Activated naive CD8-positive, alpha-beta T cell (primary cell): Measurements from ENCODE around the gene NUDT16L1.
A peak's percentile ranks its signal among the peaks of the same experiment; 100 is the strongest.

Experiments
- H3K27ac Mint-ChIP-seq: one replicate; pipeline ENCODE4 v1.8.0; 2021; ENCODE audit warnings: mixed read lengths
- H3K27me3 Mint-ChIP-seq: one replicate; pipeline ENCODE4 v1.8.0; 2021; ENCODE audit warnings: mixed read lengths
- H3K36me3 Mint-ChIP-seq: one replicate; pipeline ENCODE4 v1.8.0; 2021; ENCODE audit warnings: mixed read lengths
- H3K4me1 Mint-ChIP-seq: one replicate; pipeline ENCODE4 v1.8.0; 2021; ENCODE audit warnings: low read depth, mixed read lengths
- H3K4me3 Mint-ChIP-seq: one replicate; pipeline ENCODE4 v1.8.0; 2021; ENCODE audit warnings: mild to moderate bottlenecking, mixed read lengths
- H3K9me3 Mint-ChIP-seq: one replicate; pipeline ENCODE4 v1.8.0; 2021; ENCODE audit warnings: low read depth, mixed read lengths

Gene NUDT16L1

DNA sequence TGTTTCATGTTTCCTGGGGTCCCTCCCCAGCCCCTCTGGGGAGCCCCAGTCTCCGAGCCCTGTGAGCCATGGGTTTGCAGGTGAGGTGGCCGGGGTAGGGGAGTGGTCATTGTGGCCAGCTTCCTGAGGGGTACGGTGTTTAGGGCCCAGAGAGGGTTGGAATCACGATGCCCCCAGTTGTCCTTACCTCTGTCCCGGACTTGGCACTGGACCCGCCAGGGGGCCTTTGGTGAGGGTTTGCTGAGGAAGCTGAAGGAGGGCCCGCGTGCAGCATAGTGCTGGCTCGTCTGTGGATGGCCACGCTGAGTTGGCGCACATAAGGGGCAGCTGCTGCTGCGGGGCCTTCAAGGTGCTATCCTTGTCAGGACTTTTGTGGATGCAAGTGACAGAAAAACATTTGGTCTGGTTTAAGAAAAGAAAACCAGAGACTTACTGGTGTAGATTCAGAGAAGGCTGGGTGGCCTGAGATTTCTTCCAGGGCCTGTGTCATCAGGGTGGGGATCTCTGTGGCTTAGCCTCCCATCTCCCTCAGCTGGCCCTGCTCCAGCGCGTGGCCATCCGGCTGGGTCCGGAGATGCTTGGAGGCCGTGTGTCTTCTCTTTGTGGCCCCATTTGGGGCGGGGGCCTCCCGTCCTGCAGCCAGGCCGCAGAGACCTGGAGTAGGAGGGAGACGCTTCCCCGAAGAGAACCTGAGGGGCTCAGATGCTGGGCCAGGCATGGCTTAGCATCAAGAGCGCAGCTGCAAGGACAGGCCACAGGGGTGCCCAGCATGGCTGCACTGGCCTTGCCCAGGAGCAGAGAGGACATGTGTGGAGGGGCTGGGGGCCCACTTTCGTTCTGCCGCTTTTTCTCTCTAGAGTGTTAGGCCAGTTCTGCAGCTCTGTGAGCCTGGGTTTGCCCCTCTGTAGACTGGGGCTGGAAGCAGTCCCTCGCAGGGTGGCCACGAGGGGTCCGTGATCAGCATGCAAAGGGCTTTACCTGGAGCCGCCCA, 33.7 kb upstream of the NUDT16L1 start:
- Mint-ChIP-seq H3K27me3 (no peaks in the 10 kb centered on the region), H3K9me3 (no peaks in the 10 kb centered on the region), H3K36me3 (peaks cover 2% of the 10 kb centered on the region), H3K4me3 (peak overlapping the region; percentile 10), H3K4me1 (peaks cover 56% of the 10 kb centered on the region), H3K27ac (no peak overlapping the region)

GRCh38 chr16:4660454-4661007, 32.8 kb upstream of the NUDT16L1 start:
- H3K4me1 Mint-ChIP-seq, result peaks cover 62% of the 10 kb centered on the region
- no peaks in the 10 kb centered on the region for H3K27me3 Mint-ChIP-seq
- H3K9me3 Mint-ChIP-seq, result no peaks in the 10 kb centered on the region
- peak overlapping the region; percentile 34 for H3K27ac Mint-ChIP-seq
- peak overlapping the region; percentile 43 for H3K4me3 Mint-ChIP-seq
- no peaks in the 10 kb centered on the region for H3K36me3 Mint-ChIP-seq

- no peaks in the 10 kb centered on the region for H3K27me3 Mint-ChIP-seq
- H3K36me3 Mint-ChIP-seq, result no peaks in the 10 kb centered on the region
- no peak overlapping the region for H3K4me3 Mint-ChIP-seq
- H3K9me3 Mint-ChIP-seq, result no peaks in the 10 kb centered on the region
- peaks cover 68% of the 10 kb centered on the region for H3K4me1 Mint-ChIP-seq
- H3K27ac Mint-ChIP-seq, result no peak overlapping the region
Observed at GRCh38 chr16:4661661-4662060, 31.7 kb upstream of the NUDT16L1 start.

- H3K9me3 Mint-ChIP-seq, result no peaks in the 10 kb centered on the region
- peaks cover 68% of the 10 kb centered on the region for H3K4me1 Mint-ChIP-seq
- peak overlapping the region; percentile 46 for H3K4me3 Mint-ChIP-seq
- H3K27ac Mint-ChIP-seq, result peak overlapping the region; percentile 85
- H3K36me3 Mint-ChIP-seq, result no peaks in the 10 kb centered on the region
- H3K27me3 Mint-ChIP-seq, result no peaks in the 10 kb centered on the region
Observed at GRCh38 chr16:4663465-4663776, 29.9 kb upstream of the NUDT16L1 start.

DNA sequence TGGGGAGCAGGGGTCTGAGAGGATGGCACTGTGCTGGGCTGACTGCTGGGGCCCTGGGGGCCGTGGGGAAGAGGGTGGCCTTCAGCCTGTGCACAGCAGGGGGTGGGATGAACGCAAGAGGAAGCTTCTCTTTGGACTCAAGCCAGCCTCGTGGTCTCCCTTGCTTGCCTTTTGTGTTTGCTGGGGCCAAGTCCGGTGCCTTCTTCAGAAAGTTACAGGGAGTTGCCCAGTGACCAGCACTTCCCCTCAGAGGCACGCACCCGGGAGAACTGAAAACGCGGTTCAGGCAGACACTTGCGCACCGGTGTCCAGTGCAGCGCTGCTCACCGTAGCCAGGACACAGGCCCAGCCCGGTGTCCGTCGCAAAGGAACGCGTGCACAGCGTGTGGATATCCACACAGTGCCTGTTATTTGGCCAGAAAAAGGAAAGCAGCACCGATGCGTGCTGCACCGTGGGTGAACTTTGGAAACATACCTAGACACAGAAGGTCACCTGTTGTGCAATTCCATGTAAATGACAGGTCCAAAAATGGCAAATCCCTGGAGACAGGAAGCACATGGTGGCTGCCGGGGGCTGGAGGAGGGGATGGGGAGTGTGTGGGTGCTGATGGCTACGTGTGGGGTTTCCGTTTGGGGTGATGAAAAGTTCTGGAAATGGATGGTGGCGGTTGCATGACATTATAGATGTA, 29.4 kb upstream of the NUDT16L1 start:
- Mint-ChIP-seq H3K4me3 (peak overlapping the region; percentile 69), H3K27ac (peak overlapping the region; percentile 85), H3K4me1 (peaks cover 65% of the 10 kb centered on the region), H3K9me3 (no peaks in the 10 kb centered on the region), H3K36me3 (no peaks in the 10 kb centered on the region), H3K27me3 (no peaks in the 10 kb centered on the region)

GRCh38 chr16:4664538-4665418, 28.6 kb upstream of the NUDT16L1 start:
- H3K9me3 Mint-ChIP-seq, result no peaks in the 10 kb centered on the region
- no peaks in the 10 kb centered on the region for H3K36me3 Mint-ChIP-seq
- H3K4me3 Mint-ChIP-seq, result peak overlapping the region; percentile 69
- H3K27me3 Mint-ChIP-seq, result no peaks in the 10 kb centered on the region
- H3K4me1 Mint-ChIP-seq, result peaks cover 58% of the 10 kb centered on the region
- peak overlapping the region; percentile 85 for H3K27ac Mint-ChIP-seq

DNA sequence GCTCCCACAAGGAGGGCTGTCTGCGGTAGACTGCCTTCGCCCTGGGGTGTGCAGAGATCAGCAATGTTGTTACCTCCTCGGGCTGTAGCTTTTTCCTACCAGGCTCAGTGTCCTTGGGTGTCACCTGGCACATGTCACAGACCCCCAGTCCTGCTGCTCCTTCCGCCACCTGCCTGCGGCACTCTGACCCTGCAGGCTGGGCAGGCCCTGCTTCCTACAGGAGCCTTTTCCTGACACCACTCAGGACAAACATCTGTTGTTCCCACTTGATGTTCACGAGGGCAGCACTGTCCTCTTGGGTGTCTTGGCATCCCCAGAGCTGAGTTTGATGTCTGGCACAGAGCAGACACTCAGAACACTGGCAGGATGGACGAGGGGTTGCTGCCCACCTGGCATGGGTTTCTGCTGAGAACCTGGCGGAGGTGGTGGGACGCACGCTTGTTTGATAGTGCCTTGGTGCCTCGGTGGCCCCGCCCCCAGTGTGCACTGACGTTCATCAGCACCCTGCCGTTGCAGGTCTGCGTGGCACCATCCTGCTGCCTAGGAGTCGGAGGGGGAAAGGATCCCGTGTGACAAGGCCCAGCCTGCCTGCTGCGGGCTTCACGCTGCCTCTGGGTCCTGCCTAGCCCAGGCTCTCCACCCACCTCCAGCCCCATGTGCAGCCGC, 26.7 kb upstream of the NUDT16L1 start:
- Mint-ChIP-seq H3K36me3 (no peaks in the 10 kb centered on the region), H3K27ac (no peak overlapping the region), H3K4me3 (no peak overlapping the region), H3K4me1 (peaks cover 39% of the 10 kb centered on the region), H3K9me3 (no peaks in the 10 kb centered on the region), H3K27me3 (no peaks in the 10 kb centered on the region)

DNA sequence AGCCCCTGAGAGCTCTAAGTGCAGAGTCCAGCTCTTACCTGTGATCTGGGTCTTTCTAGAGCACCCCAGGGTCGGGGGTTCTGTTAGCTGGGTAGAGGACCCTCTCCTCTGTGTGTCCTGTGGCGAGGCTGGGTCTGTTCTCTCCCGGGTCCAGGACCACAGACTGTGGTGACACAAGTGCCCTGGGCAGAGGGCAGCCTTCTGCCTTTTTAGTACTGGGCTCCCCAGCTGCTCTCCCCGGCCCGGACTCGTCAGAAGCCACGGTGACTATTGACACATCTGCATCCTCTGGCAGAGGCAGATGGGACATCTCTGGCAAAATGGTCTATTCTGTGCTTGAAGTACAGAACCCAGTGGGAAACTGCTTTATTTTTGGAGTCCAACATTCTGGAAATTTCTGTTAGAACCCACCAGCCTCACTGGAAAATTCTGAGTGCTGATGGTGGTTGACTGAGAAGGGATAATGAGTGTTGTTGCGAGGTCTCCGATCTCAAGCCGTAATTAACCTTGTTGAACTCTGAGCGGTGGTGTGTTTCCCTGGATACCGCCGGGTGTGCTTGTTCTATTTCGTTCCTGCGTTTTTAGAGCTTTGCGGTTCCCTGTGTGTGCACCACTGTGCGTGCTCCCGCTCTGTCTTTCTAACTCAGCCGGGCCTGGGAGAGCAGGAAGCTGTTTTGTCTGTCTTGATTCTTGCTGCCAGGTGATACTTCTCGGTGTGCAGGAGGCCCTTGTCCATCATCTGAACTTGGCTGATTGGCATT, 26.0 kb upstream of the NUDT16L1 start:
- Mint-ChIP-seq H3K27ac (no peak overlapping the region), H3K27me3 (no peaks in the 10 kb centered on the region), H3K4me3 (no peak overlapping the region), H3K9me3 (no peaks in the 10 kb centered on the region), H3K4me1 (peaks cover 32% of the 10 kb centered on the region), H3K36me3 (no peaks in the 10 kb centered on the region)

- Mint-ChIP-seq H3K4me3 (no peak overlapping the region), H3K4me1 (peaks cover 24% of the 10 kb centered on the region), H3K36me3 (no peaks in the 10 kb centered on the region), H3K27ac (no peak overlapping the region), H3K27me3 (no peaks in the 10 kb centered on the region), H3K9me3 (no peaks in the 10 kb centered on the region)
Observed at GRCh38 chr16:4668313-4668960, 24.9 kb upstream of the NUDT16L1 start.

- Mint-ChIP-seq H3K4me1 (peaks cover 30% of the 10 kb centered on the region), H3K27ac (no peak overlapping the region), H3K9me3 (no peaks in the 10 kb centered on the region), H3K36me3 (peaks cover 2% of the 10 kb centered on the region), H3K27me3 (no peaks in the 10 kb centered on the region), H3K4me3 (no peak overlapping the region)
Observed at GRCh38 chr16:4673387-4674046, 19.8 kb upstream of the NUDT16L1 start.

DNA sequence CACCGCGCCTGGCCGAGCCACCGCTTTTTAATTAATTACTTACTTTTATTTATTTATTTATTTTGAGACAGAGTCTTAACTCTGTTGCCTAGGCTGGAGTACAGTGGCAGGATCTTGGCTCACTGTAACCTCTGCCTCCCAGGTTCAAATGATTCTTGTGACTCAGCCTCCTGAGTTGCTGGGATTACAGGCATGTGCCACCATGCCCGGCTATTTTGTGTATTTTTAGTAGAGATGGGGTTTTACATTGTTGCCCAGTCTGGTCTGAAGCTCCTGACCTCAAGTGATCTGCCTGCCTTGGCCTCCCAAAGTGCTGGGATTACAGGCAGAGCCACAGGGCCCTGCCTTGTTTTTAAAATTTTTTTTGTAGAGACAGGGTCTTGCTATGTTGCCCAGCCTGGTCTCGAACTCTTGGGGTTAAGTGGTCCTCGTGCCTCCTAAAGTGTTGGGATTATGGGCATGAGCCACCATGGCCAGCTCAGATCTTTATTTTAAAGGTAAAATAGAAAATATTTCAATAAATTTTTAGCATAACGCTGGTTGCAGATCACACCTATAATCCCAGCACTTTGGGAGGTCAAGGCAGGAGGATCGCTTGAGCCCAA, 18.3 kb upstream of the NUDT16L1 start:
- Mint-ChIP-seq H3K36me3 (peaks cover 2% of the 10 kb centered on the region), H3K9me3 (no peaks in the 10 kb centered on the region), H3K4me3 (peak overlapping the region; percentile 32), H3K27me3 (no peaks in the 10 kb centered on the region), H3K4me1 (peaks cover 33% of the 10 kb centered on the region), H3K27ac (peak overlapping the region; percentile 94)

- H3K36me3 Mint-ChIP-seq, result peaks cover 2% of the 10 kb centered on the region
- H3K27ac Mint-ChIP-seq, result peak overlapping the region; percentile 94
- H3K27me3 Mint-ChIP-seq, result no peaks in the 10 kb centered on the region
- H3K4me1 Mint-ChIP-seq, result peaks cover 35% of the 10 kb centered on the region
- H3K9me3 Mint-ChIP-seq, result no peaks in the 10 kb centered on the region
- peak overlapping the region; percentile 79 for H3K4me3 Mint-ChIP-seq
Observed at GRCh38 chr16:4675864-4676786, 17.2 kb upstream of the NUDT16L1 start.
